GM18861 (cell line): ENCODE data around the gene METTL16.
"Not testable (repeated sequence)": the region's sequence is repeated elsewhere in the genome, so short reads cannot be mapped to it uniquely, and the experiment has no call there.

Experiments
- ATAC-seq: cut with Tn5 transposase; IDR thresholded peaks from one replicate; pipeline ENCODE4 v1.9.1; 2021; ENCODE audit not compliant: unreplicated experiment

Gene METTL16

GRCh38 chr17:2452216-2452750 is 59.4 kb downstream of the METTL16 start:
- no peak for ATAC-seq

- ATAC-seq = no peak
Measured at GRCh38 chr17:2450016-2450650, 61.6 kb downstream of the METTL16 start.

GRCh38 chr17:2449486-2449885 is 62.2 kb downstream of the METTL16 start:
- no peak for ATAC-seq

- ATAC-seq = not testable (repeated sequence)
Measured at GRCh38 chr17:2447479-2447878, 64.2 kb downstream of the METTL16 start.

GRCh38 chr17:2445638-2446037 is 66.0 kb downstream of the METTL16 start:
- no peak for ATAC-seq

- ATAC-seq = no peak
Measured at GRCh38 chr17:2444382-2444781, 67.3 kb downstream of the METTL16 start.

- ATAC-seq = no peak
Measured at GRCh38 chr17:2442166-2442565, 69.5 kb downstream of the METTL16 start.

GRCh38 chr17:2440930-2441329 is 70.8 kb downstream of the METTL16 start:
- no peak for ATAC-seq

- ATAC-seq = not testable (repeated sequence)
Measured at GRCh38 chr17:2439997-2440396, 71.7 kb downstream of the METTL16 start.

GRCh38 chr17:2438823-2439222 is 72.9 kb downstream of the METTL16 start:
- no peak for ATAC-seq

GRCh38 chr17:2436316-2436905 is 75.3 kb downstream of the METTL16 start:
- no peak for ATAC-seq

- ATAC-seq = no peak
Measured at GRCh38 chr17:2435862-2436261, 75.8 kb downstream of the METTL16 start.

- no peak for ATAC-seq
Measured at GRCh38 chr17:2435181-2435741, 76.4 kb downstream of the METTL16 start.

GRCh38 chr17:2433696-2434095 is 78.0 kb downstream of the METTL16 start:
- ATAC-seq = no peak

- no peak for ATAC-seq
Measured at GRCh38 chr17:2427910-2428309, 83.8 kb downstream of the METTL16 start.

GRCh38 chr17:2427215-2427614 is 84.5 kb downstream of the METTL16 start:
- no peak for ATAC-seq

- ATAC-seq = no peak
Measured at GRCh38 chr17:2423271-2423670, 88.4 kb downstream of the METTL16 start.

GRCh38 chr17:2421315-2422147 is 90.2 kb downstream of the METTL16 start:
- ATAC-seq = no peak

GRCh38 chr17:2420176-2420575 is 91.5 kb downstream of the METTL16 start:
- no peak for ATAC-seq

GRCh38 chr17:2419486-2419885 is 92.2 kb downstream of the METTL16 start:
- no peak for ATAC-seq

- ATAC-seq = no peak
Measured at GRCh38 chr17:2418572-2418971, 93.1 kb downstream of the METTL16 start.
